ENCODE measurements around the gene SHISA7. TPM values are rescaled to one million over a fixed set of nuclear protein-coding genes. Genes with fewer than 3 reads are reported as not detected.

Gene SHISA7
- total RNA-seq: not detected in 2 replicates

DNA sequence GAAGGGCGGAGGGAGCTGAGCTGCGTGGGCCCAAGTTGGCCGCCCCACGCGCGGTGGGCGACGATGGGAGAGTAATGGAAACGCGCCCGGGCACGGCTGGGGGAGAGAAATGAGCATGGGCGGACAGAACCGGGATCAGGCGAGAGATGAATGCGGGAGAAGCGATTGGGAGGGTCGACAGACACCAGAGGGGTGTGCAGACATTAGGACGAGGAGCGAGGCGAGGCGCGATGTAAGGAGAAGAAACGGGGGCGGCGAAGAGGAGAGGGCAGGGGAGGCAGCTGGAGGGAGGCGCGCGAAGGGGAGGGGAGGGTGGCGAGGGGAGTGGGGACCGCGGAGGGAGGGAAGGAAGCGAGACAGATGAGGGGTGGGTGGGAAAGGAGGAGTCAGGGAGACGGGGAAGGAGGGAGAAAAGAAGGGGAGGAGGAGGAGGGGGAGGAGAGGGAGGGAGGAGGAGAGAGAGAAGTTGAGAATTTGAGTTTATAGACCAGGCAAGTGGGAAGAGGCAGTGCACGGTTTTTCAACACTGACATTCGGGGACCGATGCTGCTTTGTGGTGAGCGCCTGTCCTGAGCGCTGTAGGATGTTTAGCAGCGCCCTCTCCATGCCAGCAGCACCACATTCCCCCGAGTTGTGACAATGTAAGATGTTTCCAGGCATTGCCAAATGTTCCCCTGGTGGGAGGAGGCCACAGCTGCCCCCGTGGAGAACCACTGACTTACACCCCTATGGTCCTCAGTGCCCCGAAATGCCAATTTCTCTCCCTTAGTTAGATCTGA, at the start of gene SHISA7:
Gene SHISA7 (minus strand): TSS at position 256 of the 779 bp plus-strand sequence. CDS start 437 bp downstream, outside the sequence.
- no peaks in the 10 kb centered on the region for H3K36me3 ChIP-seq (ENCODE audit: control insufficient read depth, insufficient read depth, low read length)
- DNase-seq (ENCODE audit: low read depth) (no peak), FAIRE-seq (no peak)
- TF ChIP-seq, protein P1, sequence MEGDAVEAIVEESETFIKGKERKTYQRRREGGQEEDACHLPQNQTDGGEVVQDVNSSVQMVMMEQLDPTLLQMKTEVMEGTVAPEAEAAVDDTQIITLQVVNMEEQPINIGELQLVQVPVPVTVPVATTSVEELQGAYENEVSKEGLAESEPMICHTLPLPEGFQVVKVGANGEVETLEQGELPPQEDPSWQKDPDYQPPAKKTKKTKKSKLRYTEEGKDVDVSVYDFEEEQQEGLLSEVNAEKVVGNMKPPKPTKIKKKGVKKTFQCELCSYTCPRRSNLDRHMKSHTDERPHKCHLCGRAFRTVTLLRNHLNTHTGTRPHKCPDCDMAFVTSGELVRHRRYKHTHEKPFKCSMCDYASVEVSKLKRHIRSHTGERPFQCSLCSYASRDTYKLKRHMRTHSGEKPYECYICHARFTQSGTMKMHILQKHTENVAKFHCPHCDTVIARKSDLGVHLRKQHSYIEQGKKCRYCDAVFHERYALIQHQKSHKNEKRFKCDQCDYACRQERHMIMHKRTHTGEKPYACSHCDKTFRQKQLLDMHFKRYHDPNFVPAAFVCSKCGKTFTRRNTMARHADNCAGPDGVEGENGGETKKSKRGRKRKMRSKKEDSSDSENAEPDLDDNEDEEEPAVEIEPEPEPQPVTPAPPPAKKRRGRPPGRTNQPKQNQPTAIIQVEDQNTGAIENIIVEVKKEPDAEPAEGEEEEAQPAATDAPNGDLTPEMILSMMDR (IDR thresholded peaks at IDR 0.05; ENCODE audit: insufficient read depth, low read length, severe bottlenecking): no peak
- no peak within 1 kb of the TSS for H3K4me3 ChIP-seq (ENCODE audit: low read depth, low read length)
- H3K27me3 ChIP-seq (ENCODE audit: control insufficient read depth, insufficient read depth, low read length): peaks cover 33% of the 10 kb centered on the region

DNA sequence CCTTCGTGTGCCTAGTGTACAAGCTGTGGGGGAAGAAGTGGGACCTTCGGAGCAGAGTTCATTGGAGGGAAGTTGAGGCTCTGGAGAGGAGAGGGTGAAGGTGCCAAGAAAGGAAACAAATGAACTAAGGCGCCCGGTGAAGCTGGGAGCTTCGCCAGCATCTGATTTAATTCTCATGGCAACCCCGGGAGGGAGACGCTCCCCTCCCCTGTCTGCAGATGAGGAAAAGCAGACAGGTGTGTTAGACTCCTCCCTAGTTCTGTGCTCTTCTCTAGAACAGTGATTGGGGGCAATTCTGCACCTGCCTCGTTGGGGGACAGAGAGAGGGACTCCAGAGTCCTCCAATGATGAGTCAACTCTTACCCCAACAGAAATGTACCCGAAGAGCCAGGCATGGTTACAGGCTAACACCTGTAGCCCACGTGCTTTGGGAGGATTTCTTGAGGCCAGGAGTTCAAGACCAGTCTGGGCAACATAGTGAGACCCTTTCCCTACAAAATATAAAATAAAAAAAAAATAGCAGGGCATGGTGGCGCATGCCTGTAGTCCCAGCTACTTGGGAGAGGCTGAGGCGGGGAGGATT, 49.4 kb upstream of the SHISA7 start:
- Histone ChIP-seq H3K4me3 (ENCODE audit: low read depth, low read length) (no peak overlapping the region), H3K36me3 (ENCODE audit: control insufficient read depth, insufficient read depth, low read length) (no peaks in the 10 kb centered on the region), H3K27me3 (ENCODE audit: control insufficient read depth, insufficient read depth, low read length) (peaks cover 5% of the 10 kb centered on the region)
- DNase-seq (ENCODE audit: low read depth) (no peak), FAIRE-seq (no peak)
- TF ChIP-seq, protein P1 (IDR thresholded peaks at IDR 0.05; ENCODE audit: insufficient read depth, low read length, severe bottlenecking): no peak

DNA sequence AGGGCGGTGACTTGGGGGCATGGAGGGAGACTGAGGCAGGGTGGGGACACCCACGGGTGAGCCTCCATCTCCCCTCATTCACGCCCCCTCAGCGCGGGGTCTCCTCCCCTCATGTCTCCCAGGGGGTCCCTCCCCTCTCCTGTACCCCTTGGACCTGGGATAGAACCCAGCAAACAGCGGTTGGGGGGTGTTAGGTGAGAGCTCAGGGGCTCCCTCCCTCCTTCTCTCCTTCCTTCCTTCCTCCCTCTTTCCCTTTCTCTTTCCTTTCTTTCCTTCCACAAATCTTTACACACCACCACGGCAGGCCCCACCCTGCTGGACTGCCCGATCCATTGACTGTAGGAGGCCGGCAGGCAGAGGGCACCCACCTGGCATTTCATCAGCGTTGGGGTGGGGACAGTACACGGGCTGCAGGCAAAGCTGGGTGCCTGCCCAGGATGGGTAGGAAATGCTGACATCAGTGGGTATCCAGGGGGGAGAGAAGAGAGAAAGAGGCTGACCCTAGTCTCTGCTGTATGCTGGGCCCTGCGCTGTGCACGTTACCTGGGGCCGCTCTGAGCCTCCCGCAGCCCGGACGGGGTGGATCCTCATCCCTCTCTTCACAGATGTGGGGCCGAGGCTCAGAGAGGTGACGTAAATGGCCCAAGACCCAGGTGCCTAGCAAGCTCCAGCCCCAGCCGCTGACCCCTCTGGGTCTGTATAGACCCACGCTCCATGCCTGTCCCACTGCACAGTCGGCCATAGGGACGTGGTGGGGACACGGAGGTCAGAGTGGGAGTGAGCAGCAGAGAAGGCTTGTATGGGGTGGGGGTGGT, 48.7 kb upstream of the SHISA7 start:
- Histone ChIP-seq H3K27me3 (ENCODE audit: control insufficient read depth, insufficient read depth, low read length) (peaks cover 5% of the 10 kb centered on the region), H3K36me3 (ENCODE audit: control insufficient read depth, insufficient read depth, low read length) (no peaks in the 10 kb centered on the region), H3K4me3 (ENCODE audit: low read depth, low read length) (no peak overlapping the region)
- TF ChIP-seq, protein P1 (IDR thresholded peaks at IDR 0.05; ENCODE audit: insufficient read depth, low read length, severe bottlenecking): no peak
- DNase-seq (ENCODE audit: low read depth) (no peak), FAIRE-seq (no peak)

DNA sequence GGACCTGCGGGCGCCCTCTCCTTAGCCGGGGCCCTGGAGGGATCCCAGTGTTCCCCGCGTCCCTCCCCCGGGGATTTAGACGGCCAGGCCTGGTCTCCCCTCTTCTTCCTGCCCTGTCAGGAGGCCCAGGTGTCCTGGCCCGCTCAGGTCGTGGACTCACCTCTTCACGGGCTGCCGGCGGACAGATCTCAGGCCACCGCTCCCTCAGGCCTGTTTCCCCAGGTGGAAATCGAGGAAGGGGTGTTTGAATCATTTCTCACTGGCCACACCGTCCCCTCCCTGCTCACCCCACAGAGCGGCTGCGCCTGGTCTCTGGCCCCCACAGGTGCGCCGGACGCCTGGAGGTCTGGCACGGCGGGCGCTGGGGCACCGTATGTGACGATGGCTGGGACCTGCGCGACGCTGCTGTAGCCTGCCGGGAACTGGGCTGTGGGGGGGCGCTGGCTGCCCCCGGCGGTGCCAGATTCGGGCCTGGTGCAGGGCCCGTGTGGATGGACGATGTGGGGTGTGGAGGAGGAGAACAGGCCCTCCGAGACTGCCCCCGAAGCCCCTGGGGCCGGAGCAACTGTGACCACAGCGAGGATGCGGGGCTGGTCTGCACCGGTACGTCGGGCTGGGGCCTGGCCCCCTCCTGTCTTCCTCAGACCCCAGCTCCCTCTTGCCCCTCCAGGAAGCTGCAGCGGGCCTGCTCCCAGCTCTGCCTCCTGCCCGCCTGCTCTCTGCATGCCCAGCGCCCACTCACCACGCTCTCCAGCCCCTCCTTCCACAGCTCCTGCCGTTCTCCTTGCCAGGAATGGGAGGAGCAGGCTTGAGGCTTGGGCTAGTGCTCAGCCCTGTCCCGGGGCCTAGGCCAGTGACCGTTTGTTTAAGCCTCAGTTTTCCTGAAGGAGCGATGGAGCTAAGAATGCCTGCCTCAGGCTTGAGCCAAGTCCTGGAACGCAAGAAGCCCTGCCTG, 47.7 kb upstream of the SHISA7 start:
- FAIRE-seq: no peak
- peaks cover 5% of the 10 kb centered on the region for H3K27me3 ChIP-seq (ENCODE audit: control insufficient read depth, insufficient read depth, low read length)
- no peak for DNase-seq (ENCODE audit: low read depth)
- TF ChIP-seq, protein P1 (IDR thresholded peaks at IDR 0.05; ENCODE audit: insufficient read depth, low read length, severe bottlenecking): no peak
- no peak overlapping the region for H3K4me3 ChIP-seq (ENCODE audit: low read depth, low read length)
- H3K36me3 ChIP-seq (ENCODE audit: control insufficient read depth, insufficient read depth, low read length): no peaks in the 10 kb centered on the region
